ENCODE results near the gene CEBPA.

DNA sequence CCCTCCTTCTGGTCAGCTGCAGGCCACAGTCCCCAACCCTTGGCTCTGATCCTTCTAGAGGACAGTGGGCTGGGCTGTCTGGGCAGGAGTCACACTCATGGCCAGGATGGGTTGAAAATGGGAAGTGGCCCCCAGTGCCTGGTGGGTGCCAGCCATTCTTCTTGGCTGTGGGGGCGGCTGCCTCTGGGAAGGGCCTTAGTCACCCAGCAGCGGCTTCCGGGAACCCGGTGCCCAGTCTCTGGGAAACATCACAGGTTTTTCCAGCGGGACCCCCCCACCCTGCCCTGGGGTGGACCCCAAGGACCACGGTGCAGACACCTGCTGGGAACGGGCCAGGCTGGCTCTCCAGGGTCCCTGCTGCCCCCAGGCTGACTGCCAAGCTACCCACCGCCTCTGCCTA, 49.4 kb downstream of the CEBPA start:
- TF ChIP-seq POLR2A (IDR thresholded peaks at IDR 0.05): no peak
- TF ChIP-seq, protein P1, sequence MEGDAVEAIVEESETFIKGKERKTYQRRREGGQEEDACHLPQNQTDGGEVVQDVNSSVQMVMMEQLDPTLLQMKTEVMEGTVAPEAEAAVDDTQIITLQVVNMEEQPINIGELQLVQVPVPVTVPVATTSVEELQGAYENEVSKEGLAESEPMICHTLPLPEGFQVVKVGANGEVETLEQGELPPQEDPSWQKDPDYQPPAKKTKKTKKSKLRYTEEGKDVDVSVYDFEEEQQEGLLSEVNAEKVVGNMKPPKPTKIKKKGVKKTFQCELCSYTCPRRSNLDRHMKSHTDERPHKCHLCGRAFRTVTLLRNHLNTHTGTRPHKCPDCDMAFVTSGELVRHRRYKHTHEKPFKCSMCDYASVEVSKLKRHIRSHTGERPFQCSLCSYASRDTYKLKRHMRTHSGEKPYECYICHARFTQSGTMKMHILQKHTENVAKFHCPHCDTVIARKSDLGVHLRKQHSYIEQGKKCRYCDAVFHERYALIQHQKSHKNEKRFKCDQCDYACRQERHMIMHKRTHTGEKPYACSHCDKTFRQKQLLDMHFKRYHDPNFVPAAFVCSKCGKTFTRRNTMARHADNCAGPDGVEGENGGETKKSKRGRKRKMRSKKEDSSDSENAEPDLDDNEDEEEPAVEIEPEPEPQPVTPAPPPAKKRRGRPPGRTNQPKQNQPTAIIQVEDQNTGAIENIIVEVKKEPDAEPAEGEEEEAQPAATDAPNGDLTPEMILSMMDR (IDR thresholded peaks at IDR 0.05): no peak
